ENCODE results near the gene RALY.

GRCh38 chr20:33985830-33986229 is 7.9 kb upstream of the RALY start:
- TF ChIP-seq CTCF (IDR thresholded peaks at IDR 0.05; ENCODE audit: poor library complexity, severe bottlenecking) = no peak
- TF ChIP-seq POLR2AphosphoS5 (IDR thresholded peaks at IDR 0.05) = no peak
- TF ChIP-seq MXI1 (conservative IDR thresholded peaks at IDR 0.05; ENCODE audit: poor library complexity, severe bottlenecking) = no peak
- TF ChIP-seq RAD21 (conservative IDR thresholded peaks at IDR 0.05) = no peak
